ENCODE data around the gene MTUS2.

The MTUS2 gene

DNA sequence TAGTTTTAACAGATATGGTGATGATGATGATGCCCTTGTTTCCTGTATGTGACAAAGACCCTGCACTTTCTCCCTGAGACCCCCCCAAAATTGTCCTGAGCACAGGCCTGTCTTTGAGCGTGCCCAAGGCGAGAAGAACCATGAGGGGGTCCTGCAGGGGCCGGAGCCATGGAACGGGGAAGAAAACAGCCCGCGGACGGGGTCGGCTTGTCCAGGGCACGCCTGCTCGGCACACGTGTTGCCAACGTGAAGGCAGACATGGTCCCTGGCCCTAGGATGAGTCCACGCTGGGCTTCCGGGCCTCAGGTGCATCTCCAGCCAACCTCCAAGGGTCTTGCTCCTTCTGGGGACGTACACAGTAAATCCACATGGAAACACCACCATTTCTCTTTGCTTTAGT, 684.6 kb downstream of the MTUS2 start:
- Histone ChIP-seq H3K27me3 (ENCODE audit: low read depth) (no peaks in the 10 kb centered on the region), H3K4me1 (no peaks in the 10 kb centered on the region), H3K9me3 (no peaks in the 10 kb centered on the region), H3K36me3 (replicated peaks) (no peaks in the 10 kb centered on the region), H3K4me3 (no peak overlapping the region)
- in situ Hi-C loops (cut with MboI; ENCODE audit: low sequenced_read_pairs): loop anchor here (10.0 kb wide), 1 partner anchor 610 kb away; no protein-coding TSS in a partner anchor
- DNase-seq (ENCODE audit: low spot score in 2 of 2): no peak

DNA sequence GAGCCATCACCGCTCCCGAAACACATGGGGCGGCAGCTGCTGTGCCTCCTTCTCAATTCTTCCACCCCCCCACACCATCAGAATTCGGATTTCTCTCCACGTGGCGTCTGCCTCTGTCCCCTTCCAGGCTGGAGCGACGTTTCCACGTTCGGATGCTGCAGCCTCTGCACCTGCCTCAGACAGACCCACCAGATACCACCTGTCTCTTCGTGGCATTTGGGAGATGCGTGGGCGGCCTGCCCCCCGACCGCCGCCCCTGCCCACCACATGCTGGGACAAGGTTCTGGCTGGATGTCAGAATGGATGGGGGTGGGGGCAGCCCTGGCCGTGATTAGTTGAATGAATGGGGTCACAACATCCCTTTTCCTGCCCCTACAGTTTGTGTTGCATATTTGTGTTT, 685.4 kb downstream of the MTUS2 start:
- Histone ChIP-seq H3K4me1 (no peaks in the 10 kb centered on the region), H3K27me3 (ENCODE audit: low read depth) (no peaks in the 10 kb centered on the region)
- in situ Hi-C loops (cut with MboI; ENCODE audit: low sequenced_read_pairs): loop anchor here (10.0 kb wide), 1 partner anchor 609 kb away; no protein-coding TSS in a partner anchor

DNA sequence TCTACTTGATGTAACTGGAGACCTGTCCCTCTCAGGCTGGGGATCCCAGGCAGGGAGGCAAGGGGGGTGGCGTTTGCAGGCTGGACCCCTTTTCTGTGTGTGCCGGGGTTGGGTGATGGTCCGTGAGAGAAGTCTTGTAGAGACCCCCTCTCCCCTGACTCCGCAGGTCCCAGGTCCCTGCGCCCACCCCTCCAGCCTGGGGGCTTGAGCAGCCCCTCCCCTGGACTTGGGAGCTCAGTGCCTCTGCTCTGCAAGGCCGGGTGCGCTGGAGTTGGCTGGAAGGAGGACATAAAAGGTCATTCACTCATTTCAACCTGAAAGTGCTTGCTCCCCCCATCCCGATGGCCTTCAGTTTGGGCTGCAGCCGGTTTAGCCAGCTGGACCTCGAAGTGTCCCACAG, 685.8 kb downstream of the MTUS2 start:
- no peaks in the 10 kb centered on the region for H3K27me3 ChIP-seq (ENCODE audit: low read depth)
- in situ Hi-C loops (cut with MboI; ENCODE audit: low sequenced_read_pairs): loop anchor here (10.0 kb wide), 1 partner anchor 609 kb away; no protein-coding TSS in a partner anchor
- H3K9me3 ChIP-seq: no peaks in the 10 kb centered on the region
- H3K4me3 ChIP-seq: no peak overlapping the region
- no peaks in the 10 kb centered on the region for H3K4me1 ChIP-seq
- H3K36me3 ChIP-seq (replicated peaks): no peaks in the 10 kb centered on the region
- DNase-seq (ENCODE audit: low spot score in 2 of 2): no peak

More for the DNA sequence above, 685.4 kb downstream of the MTUS2 start:
- DNase-seq (ENCODE audit: low spot score in 2 of 2): no peak
- Histone ChIP-seq H3K36me3 (replicated peaks) (no peaks in the 10 kb centered on the region), H3K9me3 (no peaks in the 10 kb centered on the region), H3K4me3 (no peak overlapping the region)

DNA sequence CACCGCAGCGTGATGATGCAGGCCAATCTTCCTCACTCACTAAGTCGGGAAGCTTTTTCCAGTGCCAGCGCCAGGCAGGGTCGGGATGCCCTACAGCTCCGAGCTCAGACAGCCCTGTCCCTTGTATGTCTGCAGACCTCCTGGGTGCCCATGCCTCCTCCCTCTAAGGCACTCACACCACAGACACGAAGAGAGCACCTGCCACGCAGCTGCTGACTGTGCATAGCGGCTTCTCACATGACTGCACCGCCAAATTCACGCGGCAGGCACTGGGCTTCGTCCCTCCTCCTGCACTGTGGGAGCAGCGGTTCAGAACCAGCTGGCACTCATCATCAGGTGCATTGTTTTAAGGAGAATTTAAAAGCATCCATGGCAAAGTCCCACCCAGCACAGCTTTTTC, 687.2 kb downstream of the MTUS2 start:
- in situ Hi-C loops (cut with MboI; ENCODE audit: low sequenced_read_pairs): loop anchor here (10.0 kb wide), 1 partner anchor 607 kb away; no protein-coding TSS in a partner anchor
- no peak overlapping the region for H3K4me3 ChIP-seq
- H3K27me3 ChIP-seq (ENCODE audit: low read depth): no peaks in the 10 kb centered on the region
- H3K36me3 ChIP-seq (replicated peaks): peaks cover 9% of the 10 kb centered on the region
- no peak for DNase-seq (ENCODE audit: low spot score in 2 of 2)
- no peaks in the 10 kb centered on the region for H3K9me3 ChIP-seq
- no peaks in the 10 kb centered on the region for H3K4me1 ChIP-seq

DNA sequence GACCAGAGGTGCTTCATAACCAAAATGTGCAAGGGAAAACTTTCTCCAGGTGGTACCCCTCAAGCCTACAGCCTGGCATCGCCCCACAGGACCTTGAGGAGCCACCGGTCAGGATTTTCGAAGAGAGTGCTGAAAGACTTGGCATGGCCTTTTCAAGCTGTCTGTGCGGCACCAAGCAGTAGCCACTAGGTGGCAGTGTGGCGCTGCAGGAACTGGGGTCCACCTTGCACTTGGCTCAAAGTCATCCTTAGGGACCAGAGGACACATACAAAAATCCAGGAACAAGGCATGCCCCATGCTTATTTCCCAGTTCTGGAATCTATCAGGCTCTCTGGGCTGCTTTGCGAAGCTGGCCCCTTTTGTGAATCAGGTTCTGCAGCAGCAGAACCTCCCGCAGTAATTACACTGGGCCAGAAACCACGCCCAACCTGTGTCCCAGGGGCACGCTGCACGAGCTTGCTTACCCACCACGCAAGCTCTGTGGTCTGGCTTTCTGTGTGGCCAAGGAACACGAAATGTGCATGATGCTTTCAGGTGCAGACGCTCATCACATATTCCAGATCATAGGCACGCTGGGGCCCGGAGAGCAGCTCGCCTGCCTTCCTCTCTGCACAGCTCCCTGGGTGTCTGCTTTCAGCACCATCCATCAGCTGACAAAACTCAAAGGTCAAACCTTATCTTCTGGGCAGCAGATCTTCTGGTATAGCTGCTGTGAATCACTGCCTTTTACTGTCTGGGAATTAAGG, 688.2 kb downstream of the MTUS2 start:
- in situ Hi-C loops (cut with MboI; ENCODE audit: low sequenced_read_pairs): loop anchor here (10.0 kb wide), 1 partner anchor 606 kb away; no protein-coding TSS in a partner anchor
- H3K4me1 ChIP-seq: no peaks in the 10 kb centered on the region

DNA sequence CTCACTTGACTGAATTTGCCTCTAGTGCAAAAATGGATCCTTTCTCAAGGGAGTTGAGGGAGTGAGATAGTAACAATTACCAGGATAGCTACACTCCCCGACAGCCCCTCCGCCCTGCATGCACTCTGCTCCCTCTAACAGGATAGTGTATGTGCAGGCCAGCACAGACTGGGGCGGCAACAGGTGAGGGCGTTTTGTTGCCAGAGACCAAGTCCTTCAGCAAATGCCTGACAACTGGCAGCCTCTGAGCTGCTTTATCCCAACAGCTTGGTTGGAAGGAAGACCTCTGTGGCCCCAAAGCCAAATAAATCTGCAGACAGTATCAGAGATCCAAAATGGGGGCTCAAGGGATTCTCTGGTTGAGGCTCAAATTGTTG, 688.7 kb downstream of the MTUS2 start:
- Histone ChIP-seq H3K27me3 (ENCODE audit: low read depth) (no peaks in the 10 kb centered on the region), H3K4me1 (no peaks in the 10 kb centered on the region), H3K9me3 (no peaks in the 10 kb centered on the region), H3K4me3 (no peak overlapping the region), H3K36me3 (replicated peaks) (peaks cover 19% of the 10 kb centered on the region)
- in situ Hi-C loops (cut with MboI; ENCODE audit: low sequenced_read_pairs): loop anchor here (10.0 kb wide), 1 partner anchor 606 kb away; no protein-coding TSS in a partner anchor
- no peak for DNase-seq (ENCODE audit: low spot score in 2 of 2)

More for the DNA sequence above, 688.2 kb downstream of the MTUS2 start:
- DNase-seq (ENCODE audit: low spot score in 2 of 2): peak; percentile 67 to 87
- Histone ChIP-seq H3K9me3 (no peaks in the 10 kb centered on the region), H3K27me3 (ENCODE audit: low read depth) (no peaks in the 10 kb centered on the region), H3K36me3 (replicated peaks) (peaks cover 13% of the 10 kb centered on the region), H3K4me3 (no peak overlapping the region)

DNA sequence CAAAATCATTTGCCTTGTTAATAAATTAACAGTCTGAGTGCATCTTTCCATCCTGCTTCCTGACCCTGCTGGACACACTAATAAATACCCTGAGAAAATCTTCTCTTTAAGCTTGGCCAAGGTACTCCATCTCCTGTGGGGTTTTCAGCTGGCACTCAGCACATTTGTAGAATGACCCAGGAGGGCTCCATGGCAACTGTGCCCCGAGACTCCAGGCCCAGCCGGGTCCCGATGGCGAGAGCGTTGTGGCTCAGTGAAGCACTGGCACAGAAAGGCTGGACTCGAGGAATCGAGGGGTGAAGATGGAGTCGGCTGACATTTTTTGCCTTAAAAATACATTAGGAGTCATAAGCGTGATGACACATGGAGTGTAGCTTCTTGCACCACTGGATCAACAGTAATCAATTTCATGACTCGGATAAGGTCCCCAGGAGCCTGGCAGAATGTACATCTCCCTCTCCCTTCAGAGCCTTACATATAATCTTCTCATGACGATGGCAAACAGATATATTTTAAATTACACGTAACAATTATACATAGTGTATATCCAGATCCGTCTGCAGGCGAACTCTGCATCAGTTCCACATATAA, 690.0 kb downstream of the MTUS2 start:
- Histone ChIP-seq H3K36me3 (replicated peaks) (peaks cover 31% of the 10 kb centered on the region), H3K4me3 (no peak overlapping the region), H3K9me3 (no peaks in the 10 kb centered on the region), H3K27me3 (ENCODE audit: low read depth) (no peaks in the 10 kb centered on the region), H3K4me1 (no peaks in the 10 kb centered on the region)
- in situ Hi-C loops (cut with MboI; ENCODE audit: low sequenced_read_pairs): loop anchor here (10.0 kb wide), 2 partner anchors 195 to 605 kb away; no protein-coding TSS in a partner anchor
- no peak for DNase-seq (ENCODE audit: low spot score in 2 of 2)

DNA sequence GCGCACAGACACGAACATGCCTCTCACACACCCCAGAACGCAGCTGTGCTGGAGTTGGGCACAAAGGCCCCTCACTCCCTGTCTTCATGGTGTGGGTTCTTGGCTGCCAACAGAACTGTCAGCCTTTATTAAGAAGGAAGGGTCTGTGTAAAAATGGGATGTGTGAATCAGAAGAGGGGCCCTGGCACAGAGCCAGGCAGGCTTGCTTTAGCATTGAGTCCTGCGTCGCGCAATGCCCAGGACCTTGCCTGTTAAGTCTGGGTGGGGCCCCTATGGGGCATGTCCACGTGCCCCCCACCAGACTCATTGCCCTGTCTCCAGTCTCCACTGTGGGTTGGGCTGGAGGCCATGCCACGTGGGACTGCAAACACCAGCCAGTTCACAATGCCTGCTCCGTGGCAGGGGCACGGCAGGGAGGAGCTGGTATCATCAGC, 690.5 kb downstream of the MTUS2 start:
- Histone ChIP-seq H3K4me3 (no peak overlapping the region), H3K4me1 (no peaks in the 10 kb centered on the region), H3K36me3 (replicated peaks) (peaks cover 37% of the 10 kb centered on the region), H3K9me3 (no peaks in the 10 kb centered on the region), H3K27me3 (ENCODE audit: low read depth) (no peaks in the 10 kb centered on the region)
- in situ Hi-C loops (cut with MboI; ENCODE audit: low sequenced_read_pairs): loop anchor here (10.0 kb wide), 1 partner anchor 194 kb away; no protein-coding TSS in a partner anchor
- no peak for DNase-seq (ENCODE audit: low spot score in 2 of 2)

DNA sequence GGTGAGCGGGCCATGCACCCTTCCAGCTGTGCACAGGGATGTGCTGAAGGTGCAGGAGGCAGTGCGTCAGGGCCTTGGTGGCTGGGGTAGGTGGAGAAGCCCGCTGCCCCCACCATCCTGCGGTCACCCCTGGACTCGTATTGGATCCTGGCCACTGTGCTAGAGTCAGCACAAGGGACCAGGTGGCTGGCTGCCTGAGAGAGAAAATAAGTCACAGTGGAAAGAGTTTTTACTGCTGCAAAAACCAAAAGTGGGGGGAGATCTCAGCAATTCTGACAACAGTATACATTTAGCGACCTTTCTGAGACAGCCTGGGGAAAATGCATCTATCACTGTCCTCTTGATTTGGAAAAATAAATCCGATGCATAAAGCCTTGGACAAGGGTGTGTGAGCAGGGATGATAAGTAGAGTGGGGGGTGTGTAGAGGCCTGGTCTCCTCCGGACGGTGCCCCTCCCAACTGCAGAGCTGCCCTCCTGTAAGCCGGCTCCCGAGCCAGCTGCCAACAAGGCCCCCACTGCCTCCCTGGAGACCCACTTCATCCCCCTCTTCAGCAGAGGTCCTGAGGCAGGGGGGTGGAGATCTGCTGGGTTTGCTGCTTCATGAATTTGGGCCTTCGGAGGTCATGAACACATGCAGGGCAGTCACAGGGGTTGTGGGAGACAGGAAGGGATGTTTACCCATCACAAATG, 691.1 kb downstream of the MTUS2 start:
- peaks cover 43% of the 10 kb centered on the region for H3K36me3 ChIP-seq (replicated peaks)
- no peaks in the 10 kb centered on the region for H3K27me3 ChIP-seq (ENCODE audit: low read depth)
- H3K9me3 ChIP-seq: no peaks in the 10 kb centered on the region
- H3K4me3 ChIP-seq: no peak overlapping the region
- in situ Hi-C loops (cut with MboI; ENCODE audit: low sequenced_read_pairs): loop anchor here (10.0 kb wide), 1 partner anchor 194 kb away; no protein-coding TSS in a partner anchor
- DNase-seq (ENCODE audit: low spot score in 2 of 2): no peak
- no peaks in the 10 kb centered on the region for H3K4me1 ChIP-seq

DNA sequence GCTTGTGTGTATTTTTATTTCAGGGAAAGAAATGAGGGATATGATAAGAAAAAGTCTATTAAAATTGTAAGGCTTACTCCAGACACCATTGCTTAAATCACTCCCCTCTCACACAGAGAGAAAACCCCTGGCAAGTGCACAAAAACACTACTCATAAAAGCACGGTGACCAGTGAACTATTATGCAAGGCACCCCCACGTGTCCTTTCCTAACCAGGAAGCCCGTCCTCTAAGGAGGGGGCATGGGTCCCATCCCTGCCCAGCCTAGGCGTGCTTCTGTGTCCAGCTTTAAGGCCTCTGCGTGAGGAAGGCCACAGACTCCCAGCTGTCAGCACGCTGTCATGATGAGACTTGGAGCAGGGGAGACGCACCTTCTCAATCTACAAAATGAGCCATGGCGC, 691.8 kb downstream of the MTUS2 start:
- H3K27me3 ChIP-seq (ENCODE audit: low read depth): no peaks in the 10 kb centered on the region
- no peak overlapping the region for H3K4me3 ChIP-seq
- H3K9me3 ChIP-seq: no peaks in the 10 kb centered on the region
- in situ Hi-C loops (cut with MboI; ENCODE audit: low sequenced_read_pairs): loop anchor here (10.0 kb wide), 1 partner anchor 193 kb away; no protein-coding TSS in a partner anchor
- H3K4me1 ChIP-seq: no peaks in the 10 kb centered on the region
- DNase-seq (ENCODE audit: low spot score in 2 of 2): no peak
- peaks cover 50% of the 10 kb centered on the region for H3K36me3 ChIP-seq (replicated peaks)

DNA sequence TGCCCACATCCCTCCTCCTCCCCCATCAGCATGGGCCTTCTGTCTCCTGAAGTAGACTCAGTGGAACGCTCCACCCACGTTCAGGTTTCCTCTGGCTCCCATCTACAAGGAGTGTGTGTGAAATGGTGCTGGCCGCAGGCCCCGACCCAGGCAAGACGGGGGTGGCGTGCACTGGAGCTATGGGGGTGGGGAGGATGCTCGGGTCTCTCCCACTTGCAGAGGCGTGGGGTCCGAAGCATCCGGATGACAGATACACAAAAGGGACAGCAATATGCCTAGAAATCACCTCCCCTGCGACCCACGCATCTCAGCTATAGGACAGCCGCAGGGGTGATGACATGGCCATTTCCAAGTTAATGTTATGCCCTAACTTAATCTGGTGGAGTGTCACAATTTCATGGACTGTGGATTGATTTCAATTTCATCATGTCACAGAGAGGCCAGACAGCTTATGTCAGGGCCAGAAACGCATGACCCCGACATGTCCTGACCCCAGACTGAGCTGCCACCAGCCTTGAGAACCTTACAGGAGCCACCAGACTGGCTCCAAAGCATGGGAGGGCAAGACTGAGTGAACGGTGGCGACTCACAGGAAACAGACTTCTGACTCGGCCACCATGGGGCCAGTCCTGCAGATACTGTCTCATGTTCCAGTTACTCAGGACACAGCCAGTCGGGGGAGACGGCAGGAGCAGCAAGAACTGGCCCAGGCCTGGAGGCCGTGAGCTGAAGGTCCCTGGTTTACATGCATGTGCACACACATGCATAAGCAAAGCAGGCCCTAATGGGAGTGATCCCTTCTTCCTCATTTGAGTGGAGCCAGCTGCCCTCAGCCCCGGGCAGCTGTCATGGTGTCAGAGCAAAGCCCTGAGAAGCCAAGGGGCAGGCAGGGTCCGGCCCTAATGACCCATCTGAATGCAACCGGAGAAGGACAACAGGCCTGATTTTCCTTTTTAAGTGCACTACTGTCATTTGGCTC, 693.2 kb downstream of the MTUS2 start:
- Histone ChIP-seq H3K4me3 (no peak overlapping the region), H3K9me3 (no peaks in the 10 kb centered on the region), H3K36me3 (replicated peaks) (peaks cover 63% of the 10 kb centered on the region), H3K27me3 (ENCODE audit: low read depth) (no peaks in the 10 kb centered on the region), H3K4me1 (no peaks in the 10 kb centered on the region)
- no peak for DNase-seq (ENCODE audit: low spot score in 2 of 2)
- in situ Hi-C loops (cut with MboI; ENCODE audit: low sequenced_read_pairs): loop anchor here (10.0 kb wide), 1 partner anchor 192 kb away; no protein-coding TSS in a partner anchor

DNA sequence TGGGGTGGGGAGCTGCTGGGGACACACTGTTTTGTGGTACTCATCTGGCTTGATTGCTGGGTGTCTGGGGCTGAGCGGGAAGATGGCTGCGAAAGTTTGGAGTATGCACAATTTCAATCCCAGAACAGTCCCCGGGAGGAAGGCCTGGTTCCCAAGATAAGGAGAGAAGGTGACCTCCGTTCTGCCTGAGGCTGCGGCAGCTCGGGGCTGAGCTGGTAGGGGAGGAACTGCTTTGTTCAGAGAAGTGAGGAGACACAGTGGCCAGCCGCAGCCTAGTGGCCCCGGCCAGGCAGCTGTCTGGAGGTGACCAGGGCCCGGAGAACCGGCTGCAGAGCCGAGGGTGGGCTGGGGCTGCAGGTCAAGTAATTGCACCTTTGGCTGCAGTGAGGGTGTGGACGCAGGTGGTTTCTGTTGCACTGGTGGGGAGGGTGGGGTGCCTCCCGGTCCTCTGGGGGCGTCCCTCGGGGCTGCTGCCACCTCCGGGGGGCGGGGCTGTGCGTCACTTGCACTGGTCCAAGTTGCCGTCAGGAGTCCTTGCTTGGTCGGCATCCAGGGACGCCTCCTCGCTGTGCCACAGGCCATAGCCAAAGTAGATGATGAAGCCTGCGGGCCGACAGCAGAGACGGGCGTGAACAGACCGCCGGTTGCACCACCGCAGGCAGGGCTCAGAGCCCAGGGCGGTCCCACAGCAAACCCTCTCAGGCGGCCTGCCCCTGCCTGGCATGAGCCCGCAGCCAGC, 694.0 kb downstream of the MTUS2 start:
- Histone ChIP-seq H3K4me3 (no peak overlapping the region), H3K4me1 (no peaks in the 10 kb centered on the region), H3K9me3 (no peaks in the 10 kb centered on the region), H3K36me3 (replicated peaks) (peaks cover 72% of the 10 kb centered on the region), H3K27me3 (ENCODE audit: low read depth) (no peaks in the 10 kb centered on the region)
- in situ Hi-C loops (cut with MboI; ENCODE audit: low sequenced_read_pairs): loop anchor here (10.0 kb wide), 1 partner anchor 191 kb away; no protein-coding TSS in a partner anchor
- no peak for DNase-seq (ENCODE audit: low spot score in 2 of 2)
